HepG2 (cell line): ENCODE data around the gene MTMR3. TPM values are rescaled to one million over a fixed set of nuclear protein-coding genes. Genes with fewer than 3 reads are reported as not detected.
A peak's percentile ranks its signal among the peaks of the same experiment; 100 is the strongest.

ENCODE experiments used
- AKAP8 ChIP-seq: sonication (generic); formaldehyde crosslinking; IDR thresholded peaks from 2 replicates; pipeline ENCODE4 v1.5.1; 2020; ENCODE audit warnings: mild to moderate bottlenecking, missing genetic modification reagents
- ATM ChIP-seq: fragments of 450-650 bp; IDR thresholded peaks from 2 replicates; pipeline ENCODE4 v1.7.1; 2017; ENCODE audit warnings: mild to moderate bottlenecking, borderline replicate concordance
- BCLAF1 ChIP-seq: fragments of 450-650 bp; IDR thresholded peaks from 2 replicates; pipeline ENCODE4 v1.6.1; 2017; ENCODE audit warnings: mild to moderate bottlenecking
- ETV5 ChIP-seq: IDR thresholded peaks from 2 replicates; pipeline ENCODE4 v1.6.1; 2018; ENCODE audit warnings: missing biosample characterization, missing genetic modification reagents, inconsistent platforms, borderline replicate concordance
- GLMP ChIP-seq: sonication (generic); formaldehyde crosslinking; IDR thresholded peaks from 2 replicates; pipeline ENCODE4 v1.9.0; 2021; ENCODE audit warnings: missing genetic modification reagents, mild to moderate bottlenecking, borderline replicate concordance
- HDAC2 ChIP-seq: sonication (generic); formaldehyde crosslinking; IDR thresholded peaks from 2 replicates; pipeline ENCODE4 v1.4.0; 2020; ENCODE audit warnings: missing genetic modification reagents
- HNF1A ChIP-seq, 2 experiments: sonication (generic) in 1 of 2; formaldehyde crosslinking in 1 of 2; IDR thresholded peaks; 2 replicates each; pipeline versions ENCODE4 v1.4.0 to v1.6.1; 2016 to 2020; ENCODE audit warnings: borderline replicate concordance in 1 of 2, low read depth in 1 of 2, mild to moderate bottlenecking in 1 of 2, missing genetic modification reagents in 1 of 2
- HNRNPK ChIP-seq: fragments of 200-400 bp; formaldehyde crosslinking; IDR thresholded peaks from 2 replicates; pipeline ENCODE4 v1.6.1; 2018; ENCODE audit warnings: low read length, low read depth, moderate library complexity, mild to moderate bottlenecking; ENCODE audit not compliant: poor library complexity, severe bottlenecking
- HOXA3 ChIP-seq: sonication (generic); formaldehyde crosslinking; IDR thresholded peaks from 2 replicates; pipeline ENCODE4 v1.5.0; 2020; ENCODE audit warnings: missing genetic modification reagents
- MAFG ChIP-seq: sonication (generic); formaldehyde crosslinking; IDR thresholded peaks from 2 replicates; pipeline ENCODE4 v1.5.1; 2020; ENCODE audit warnings: mild to moderate bottlenecking, missing genetic modification reagents
- PATZ1 ChIP-seq: sonication (generic); formaldehyde crosslinking; IDR thresholded peaks from 2 replicates; pipeline ENCODE4 v1.4.0; 2020; ENCODE audit warnings: missing genetic modification reagents
- SALL1 ChIP-seq: sonication (generic); formaldehyde crosslinking; IDR thresholded peaks from 2 replicates; pipeline ENCODE4 v1.8.0; 2022; ENCODE audit warnings: mild to moderate bottlenecking, missing genetic modification reagents
- THAP11 ChIP-seq: IDR thresholded peaks from 2 replicates; pipeline ENCODE4 v1.6.1; 2016; ENCODE audit warnings: missing biosample characterization, missing genetic modification reagents
- ZNF704 ChIP-seq: sonication (generic); formaldehyde crosslinking; IDR thresholded peaks from 2 replicates; pipeline ENCODE4 v1.8.1; 2023; ENCODE audit warnings: mild to moderate bottlenecking, inconsistent platforms, moderate library complexity, missing genetic modification reagents, borderline replicate concordance
- ZNF720 ChIP-seq: sonication (generic); formaldehyde crosslinking; IDR thresholded peaks from 2 replicates; pipeline ENCODE4 v1.4.0; 2020; ENCODE audit warnings: missing genetic modification reagents
- ZSCAN20 ChIP-seq: sonication (generic); formaldehyde crosslinking; IDR thresholded peaks from 2 replicates; pipeline ENCODE4 v1.4.0; 2020; ENCODE audit warnings: missing genetic modification reagents, mild to moderate bottlenecking, borderline replicate concordance
- polyA plus RNA-seq, 8 experiments: library from polyadenylated mRNA; depleted of rRNA in 3 of 8; stranded (reverse) in 7 of 8; unstranded in 1 of 8; fragments of >200 nt; fragmentation: Illumina TruSeq in 4 of 8; extraction: Trizol in 4 of 8; gene quantifications; 2 replicates each; pipeline versions ENCODE4 v1.2.1 to v1.2.3, GENCODE V29; 2011 to 2016; ENCODE audit warnings: low read depth in 4 of 8, missing spikeins in 1 of 8, mixed read lengths in 1 of 8; ENCODE audit not compliant: insufficient read depth in 1 of 8
- total RNA-seq, 5 experiments: library from RNA; depleted of rRNA; stranded (reverse); fragments of >200 nt; fragmentation: Illumina TruSeq; extraction: Trizol; gene quantifications; 2 replicates each; pipeline ENCODE4 v1.2.3, GENCODE V29; 2016; ENCODE audit warnings: low read depth in 1 of 5

The MTMR3 gene
- total and polyA plus RNA-seq, 2 of the 13 experiments (the other 11 are each of a cell fraction or from before 2014, with no cell fraction given), result 12.6 to 24.8 TPM

- TF ChIP-seq HNF1A (IDR thresholded peaks at IDR 0.05; ENCODE audit: low read depth) (peak; percentile 35; the same call in 1 of the 2 replicates), HNF1A (CRISPR knock-in tag; IDR thresholded peaks at IDR 0.05; ENCODE audit: borderline replicate concordance) (peak; percentile 67; the same call in 1 of the 2 replicates), SALL1 (CRISPR knock-in tag) (peak; percentile 95), ZNF704 (CRISPR knock-in tag) (no peak), THAP11 (CRISPR knock-in tag) (0 out of 2 replicates have a peak, but pooled peaks have one; percentile 30), PATZ1 (CRISPR knock-in tag) (0 out of 2 replicates have a peak, but pooled peaks have one; percentile 14), GLMP (CRISPR knock-in tag) (no peak), AKAP8 (no peak), BCLAF1 (no peak), MAFG (CRISPR knock-in tag) (no peak), HNRNPK (no peak), ZSCAN20 (CRISPR knock-in tag) (no peak), ETV5 (CRISPR knock-in tag) (peak; percentile 51; the same call in 1 of the 2 replicates), HOXA3 (CRISPR knock-in tag) (peak; percentile 54; the same call in 1 of the 2 replicates), ZNF720 (CRISPR knock-in tag) (no peak), HDAC2 (peak; percentile 81; the same call in 1 of the 2 replicates), ATM (no peak)
Observed at GRCh38 chr22:30054764-30055069, 171.7 kb downstream of the MTMR3 start (continued).
